SKM-1 (cell line): ENCODE results near the gene ASS1.

Source experiments
- DNase-seq: peaks from one replicate; lab custom pipeline; 2025; ENCODE audit not compliant: unreplicated experiment; lab: John Stamatoyannopoulos, UW

The ASS1 gene

GRCh38 chr9:130526854-130527650, 82.3 kb downstream of the ASS1 start:
- no peak for DNase-seq

- DNase-seq = no peak
Observed at GRCh38 chr9:130527651-130528310, 83.0 kb downstream of the ASS1 start.

- DNase-seq = no peak
Observed at GRCh38 chr9:130528674-130529073, 83.9 kb downstream of the ASS1 start.

GRCh38 chr9:130530938-130531337, 86.2 kb downstream of the ASS1 start:
- no peak for DNase-seq

- no peak for DNase-seq
Observed at GRCh38 chr9:130531670-130532069, 86.9 kb downstream of the ASS1 start.

GRCh38 chr9:130532426-130533080, 87.8 kb downstream of the ASS1 start:
- DNase-seq = no peak

- DNase-seq = no peak
Observed at GRCh38 chr9:130535818-130536521, 91.2 kb downstream of the ASS1 start.

GRCh38 chr9:130536701-130537107, 91.9 kb downstream of the ASS1 start:
- no peak for DNase-seq

GRCh38 chr9:130537346-130538050, 92.7 kb downstream of the ASS1 start:
- DNase-seq = no peak

GRCh38 chr9:130539420-130540223, 94.9 kb downstream of the ASS1 start:
- no peak for DNase-seq

- no peak for DNase-seq
Observed at GRCh38 chr9:130541533-130541932, 96.8 kb downstream of the ASS1 start.

- DNase-seq = no peak
Observed at GRCh38 chr9:130542038-130542437, 97.3 kb downstream of the ASS1 start.

- no peak for DNase-seq
Observed at GRCh38 chr9:130542457-130543228, 97.9 kb downstream of the ASS1 start.

GRCh38 chr9:130543368-130543767, 98.6 kb downstream of the ASS1 start:
- no peak for DNase-seq

GRCh38 chr9:130543859-130544258, 99.1 kb downstream of the ASS1 start:
- no peak for DNase-seq

- no peak for DNase-seq
Observed at GRCh38 chr9:130544364-130544763, 99.6 kb downstream of the ASS1 start.

GRCh38 chr9:130548103-130548502, 103.3 kb downstream of the ASS1 start:
- no peak for DNase-seq

- DNase-seq = no peak
Observed at GRCh38 chr9:130549093-130549735, 104.5 kb downstream of the ASS1 start.
